Measurements from ENCODE around the gene PRR36. TPM values are rescaled to one million over a fixed set of nuclear protein-coding genes. Genes with fewer than 3 reads are reported as not detected.

Gene PRR36
- total RNA-seq, 1 experiment from 2014 or later, result 0.26 TPM

DNA sequence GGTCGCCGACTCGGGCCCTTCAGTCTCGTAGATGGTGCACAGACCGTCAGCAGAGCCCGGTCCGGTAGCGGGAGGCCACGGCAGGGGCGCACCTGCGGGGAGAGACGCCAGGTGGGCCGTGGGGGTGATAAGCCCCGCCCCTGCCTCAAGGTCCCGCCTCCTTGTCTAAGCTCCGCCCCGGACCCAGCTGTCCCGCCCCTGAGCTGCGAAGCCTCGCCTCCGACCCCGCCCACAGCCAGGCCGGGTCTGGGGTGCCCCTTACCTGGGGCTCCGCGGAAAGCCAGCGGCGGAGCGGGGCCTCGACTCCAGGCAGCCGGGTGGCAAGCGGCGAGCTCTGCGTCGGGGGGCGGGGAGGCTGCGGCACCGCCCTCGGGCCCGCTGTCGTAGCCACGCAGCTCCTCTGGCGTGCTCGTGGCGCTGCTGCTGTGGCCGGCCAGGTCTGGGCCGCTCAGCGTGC, 4.7 kb downstream of the PRR36 start:
- CTCF ChIA-PET, result interaction anchor here (0.5 to 1.9 kb wide), 29 partner anchors 9 to 1756 kb away, joined by 3 to 18 read pairs (median 4); partner anchors contain the start of genes LRRC8E, MAP2K7 and TRAPPC5
- BruUV-seq (replicated peaks), result no TSS peak
- intact Hi-C loops (cut with micrococcal nuclease), result loop anchor here (1.0 to 5.0 kb wide), 2 partner anchors 34 to 53 kb away; partner anchors contain the start of genes MAP2K7 and SNAPC2

DNA sequence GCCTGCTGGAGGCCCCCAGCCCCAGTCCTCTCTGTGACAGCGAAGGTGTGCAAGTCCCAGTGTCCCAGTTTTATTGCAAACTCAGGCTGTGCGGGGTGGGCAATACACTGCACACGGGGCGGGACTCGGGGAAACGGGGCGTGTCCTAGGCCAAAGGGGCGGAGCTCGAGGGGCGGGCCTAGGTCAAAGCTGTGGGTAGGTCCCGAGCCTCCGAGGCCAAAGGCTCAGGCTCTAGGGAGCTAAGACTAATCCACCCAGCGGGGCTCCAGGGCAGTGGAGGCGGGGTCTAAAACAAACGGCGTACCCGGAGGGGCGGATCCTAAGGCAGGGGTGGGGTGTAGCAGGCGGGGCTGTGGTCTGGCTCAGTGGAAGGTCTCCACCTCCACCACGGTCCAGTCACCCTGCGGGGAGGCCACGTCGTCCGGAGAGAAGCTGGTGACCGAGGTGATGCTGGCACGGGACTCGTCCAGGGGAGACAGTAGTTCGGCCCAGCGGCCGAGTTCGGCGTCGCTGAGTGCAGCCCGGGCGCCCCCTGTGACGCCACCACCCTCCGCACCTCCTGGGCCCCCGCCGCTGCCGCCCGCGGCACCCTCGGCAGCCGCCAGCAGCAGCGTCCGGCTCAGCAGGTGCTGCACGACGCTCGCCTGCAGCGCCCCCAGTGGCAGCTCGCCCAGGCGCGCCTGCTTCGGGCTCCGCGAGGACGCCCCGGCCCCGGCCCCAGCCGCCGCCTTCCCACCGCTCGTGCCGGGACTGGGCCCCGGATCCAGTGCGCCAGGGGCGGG, 5.3 kb downstream of the PRR36 start:
- H3K9me3 Mint-ChIP-seq (ENCODE audit: unreplicated experiment), result no peaks in the 10 kb centered on the region

More for the DNA sequence above, 4.7 kb downstream of the PRR36 start:
- Mint-ChIP-seq H3K27me3 (ENCODE audit: insufficient read depth, unreplicated experiment) (no peaks in the 10 kb centered on the region), H3K4me1 (ENCODE audit: insufficient read depth, unreplicated experiment) (peaks cover 27% of the 10 kb centered on the region), H3K4me3 (ENCODE audit: unreplicated experiment) (peak overlapping the region; percentile 77), H3K9me3 (ENCODE audit: unreplicated experiment) (no peaks in the 10 kb centered on the region), H3K36me3 (ENCODE audit: insufficient read depth, unreplicated experiment) (peaks cover 14% of the 10 kb centered on the region), H3K27ac (ENCODE audit: low read depth, unreplicated experiment) (peak overlapping the region; percentile 42)
- POLR2A ChIA-PET, result interaction anchor here (0.6 to 2.2 kb wide), 15 partner anchors 11 to 806 kb away, joined by 3 to 91 read pairs (median 4); partner anchors contain the start of genes EVI5L, LRRC8E, MAP2K7 and SNAPC2
- DNase-seq (ENCODE audit: unreplicated experiment), result peak; percentile 79
- TF ChIP-seq, protein P1, sequence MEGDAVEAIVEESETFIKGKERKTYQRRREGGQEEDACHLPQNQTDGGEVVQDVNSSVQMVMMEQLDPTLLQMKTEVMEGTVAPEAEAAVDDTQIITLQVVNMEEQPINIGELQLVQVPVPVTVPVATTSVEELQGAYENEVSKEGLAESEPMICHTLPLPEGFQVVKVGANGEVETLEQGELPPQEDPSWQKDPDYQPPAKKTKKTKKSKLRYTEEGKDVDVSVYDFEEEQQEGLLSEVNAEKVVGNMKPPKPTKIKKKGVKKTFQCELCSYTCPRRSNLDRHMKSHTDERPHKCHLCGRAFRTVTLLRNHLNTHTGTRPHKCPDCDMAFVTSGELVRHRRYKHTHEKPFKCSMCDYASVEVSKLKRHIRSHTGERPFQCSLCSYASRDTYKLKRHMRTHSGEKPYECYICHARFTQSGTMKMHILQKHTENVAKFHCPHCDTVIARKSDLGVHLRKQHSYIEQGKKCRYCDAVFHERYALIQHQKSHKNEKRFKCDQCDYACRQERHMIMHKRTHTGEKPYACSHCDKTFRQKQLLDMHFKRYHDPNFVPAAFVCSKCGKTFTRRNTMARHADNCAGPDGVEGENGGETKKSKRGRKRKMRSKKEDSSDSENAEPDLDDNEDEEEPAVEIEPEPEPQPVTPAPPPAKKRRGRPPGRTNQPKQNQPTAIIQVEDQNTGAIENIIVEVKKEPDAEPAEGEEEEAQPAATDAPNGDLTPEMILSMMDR (IDR thresholded peaks at IDR 0.05; ENCODE audit: unreplicated experiment), result no peak

DNA sequence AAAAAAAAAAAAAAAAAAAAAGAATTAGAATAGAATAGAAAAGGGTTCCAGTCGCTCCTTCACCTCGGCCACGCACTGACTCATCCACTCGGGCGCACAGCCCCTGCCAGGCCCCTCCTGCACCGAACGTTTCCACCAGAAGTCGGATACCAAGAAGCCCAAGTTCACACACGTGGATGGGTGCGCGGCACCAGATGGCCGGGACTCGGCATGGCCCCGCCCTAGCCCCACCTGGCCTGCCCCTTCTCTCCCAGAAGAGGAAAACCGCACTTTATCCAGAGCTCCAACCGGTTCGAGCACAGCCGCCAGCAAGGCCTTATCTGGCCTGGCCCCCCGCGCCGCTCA, 5.9 kb downstream of the PRR36 start:
- POLR2A ChIA-PET, result interaction anchor here (0.9 to 2.2 kb wide), 8 partner anchors 13 to 85 kb away, joined by 3 to 91 read pairs (median 8); partner anchors contain the start of genes EVI5L, LRRC8E, MAP2K7 and SNAPC2
- CTCF ChIA-PET, result interaction anchor here (0.6 to 1.9 kb wide), 15 partner anchors 7 to 355 kb away, joined by 3 to 18 read pairs (median 5); partner anchors contain the start of gene MAP2K7

More for the DNA sequence above, 5.3 kb downstream of the PRR36 start:
- no peaks in the 10 kb centered on the region for H3K27me3 Mint-ChIP-seq (ENCODE audit: insufficient read depth, unreplicated experiment)
- intact Hi-C loops (cut with micrococcal nuclease), result loop anchor here (1.0 to 5.0 kb wide), 2 partner anchors 34 to 53 kb away; partner anchors contain the start of genes MAP2K7 and SNAPC2
- peaks cover 27% of the 10 kb centered on the region for H3K4me1 Mint-ChIP-seq (ENCODE audit: insufficient read depth, unreplicated experiment)
- peak overlapping the region; percentile 77 for H3K4me3 Mint-ChIP-seq (ENCODE audit: unreplicated experiment)
- TF ChIP-seq, protein P1 (IDR thresholded peaks at IDR 0.05; ENCODE audit: unreplicated experiment), result peak; percentile 68
- BruUV-seq (replicated peaks), result no TSS peak
- H3K27ac Mint-ChIP-seq (ENCODE audit: low read depth, unreplicated experiment), result peak overlapping the region; percentile 42
- CTCF ChIA-PET, result interaction anchor here (0.6 to 1.9 kb wide), 30 partner anchors 8 to 1171 kb away, joined by 3 to 18 read pairs (median 4); partner anchors contain the start of genes LRRC8E, MAP2K7 and TRAPPC5
- peak; percentile 91 for DNase-seq (ENCODE audit: unreplicated experiment)
- peaks cover 14% of the 10 kb centered on the region for H3K36me3 Mint-ChIP-seq (ENCODE audit: insufficient read depth, unreplicated experiment)
- POLR2A ChIA-PET, result interaction anchor here (0.8 to 2.2 kb wide), 16 partner anchors 12 to 188 kb away, joined by 3 to 91 read pairs (median 4); partner anchors contain the start of genes EVI5L, LRRC8E, MAP2K7 and SNAPC2

More for the DNA sequence above, 5.9 kb downstream of the PRR36 start:
- peaks cover 27% of the 10 kb centered on the region for H3K4me1 Mint-ChIP-seq (ENCODE audit: insufficient read depth, unreplicated experiment)
- peak overlapping the region; percentile 42 for H3K27ac Mint-ChIP-seq (ENCODE audit: low read depth, unreplicated experiment)
- H3K9me3 Mint-ChIP-seq (ENCODE audit: unreplicated experiment), result no peaks in the 10 kb centered on the region
- BruUV-seq (replicated peaks), result no TSS peak
- peaks cover 14% of the 10 kb centered on the region for H3K36me3 Mint-ChIP-seq (ENCODE audit: insufficient read depth, unreplicated experiment)
- H3K4me3 Mint-ChIP-seq (ENCODE audit: unreplicated experiment), result peak overlapping the region; percentile 77
- TF ChIP-seq, protein P1 (IDR thresholded peaks at IDR 0.05; ENCODE audit: unreplicated experiment), result no peak
- no peak for DNase-seq (ENCODE audit: unreplicated experiment)
- no peaks in the 10 kb centered on the region for H3K27me3 Mint-ChIP-seq (ENCODE audit: insufficient read depth, unreplicated experiment)
- intact Hi-C loops (cut with micrococcal nuclease), result loop anchor here (5.0 kb wide), 1 partner anchor 54 kb away; the partner anchor contains the start of gene SNAPC2
